IMR-90 (cell line): ENCODE data around the gene FAM171A1. TPM values are rescaled to one million over a fixed set of nuclear protein-coding genes. Genes with fewer than 3 reads are reported as not detected.

Experiments used
- ATAC-seq: fragments of 200-7000 bp; cut with Tn5 transposase; 2 replicates; pipeline ENCODE4 v1.9.1; 2020; ENCODE audit warnings: low read depth, mild to moderate bottlenecking, moderate library complexity
- BruUV-seq: library from RNA; stranded (reverse); fragments of 400-500 nt; replicated peaks from 2 replicates; lab custom pipeline; 2021; lab: Mats Ljungman, UMichigan
- CTCF ChIA-PET: fragments of 300-600 bp; formaldehyde crosslinking; extraction: SDS; loops from one replicate; lab custom pipeline; 2021; ENCODE audit warnings: antibody characterized with exemption; lab: Yijun Ruan, JAX
- POLR2A ChIA-PET: fragments of 300-600 bp; sonication (Branson Sonifier 250); formaldehyde crosslinking; loops from one replicate; lab custom pipeline; 2022; ENCODE audit warnings: antibody characterized with exemption; ENCODE audit not compliant: unreplicated experiment; lab: Charles Lee
- DNase-seq: peaks from one replicate; pipeline ENCODE4 v3.0.0; 2013
- H2AFZ ChIP-seq: replicated peaks from 2 replicates; pipeline ENCODE3; 2013; ENCODE audit warnings: low read length, mild to moderate bottlenecking; ENCODE audit not compliant: poor library complexity
- H2AK5ac ChIP-seq: 2 replicates; pipeline ENCODE4 v1.6.1; 2013; ENCODE audit warnings: low read depth, low read length, inconsistent platforms
- H2AK9ac ChIP-seq: replicated peaks from 2 replicates; pipeline ENCODE3; 2013; ENCODE audit warnings: mild to moderate bottlenecking, low read depth, low read length, moderate library complexity; ENCODE audit not compliant: poor library complexity
- H2BK120ac ChIP-seq: 2 replicates; pipeline ENCODE4 v1.6.1; 2013; ENCODE audit warnings: low read depth, low read length, inconsistent platforms
- H2BK15ac ChIP-seq: 3 replicates; pipeline ENCODE4 v1.6.1; 2013; ENCODE audit warnings: low read depth, low read length, inconsistent platforms
- H2BK20ac ChIP-seq: 2 replicates; pipeline ENCODE4 v1.6.1; 2013; ENCODE audit warnings: low read depth, mild to moderate bottlenecking, inconsistent platforms, low read length, moderate library complexity
- H2BK5ac ChIP-seq: 2 replicates; pipeline ENCODE4 v1.6.1; 2013; ENCODE audit warnings: mild to moderate bottlenecking, low read depth, low read length, inconsistent platforms; ENCODE audit not compliant: poor library complexity, severe bottlenecking
- H3K14ac ChIP-seq: replicated peaks from 2 replicates; pipeline ENCODE4 v1.6.1; 2013; ENCODE audit warnings: low read depth, low read length, inconsistent platforms
- H3K18ac ChIP-seq: 2 replicates; pipeline ENCODE4 v1.6.1; 2013; ENCODE audit warnings: low read depth, low read length, control low read depth
- H3K23ac ChIP-seq: 2 replicates; pipeline ENCODE4 v1.6.1; 2013; ENCODE audit warnings: low read depth, low read length, inconsistent platforms
- H3K27ac ChIP-seq: 2 replicates; pipeline ENCODE4 v1.5.1; 2013; ENCODE audit warnings: mild to moderate bottlenecking, control low read depth, low read length; ENCODE audit not compliant: insufficient read depth
- H3K27me3 ChIP-seq: 2 replicates; pipeline ENCODE4 v1.6.1; 2013; ENCODE audit warnings: low read length; ENCODE audit not compliant: control insufficient read depth, insufficient read depth
- H3K36me3 ChIP-seq: 2 replicates; pipeline ENCODE4 v1.6.1; 2013; ENCODE audit warnings: low read length, mixed read lengths; ENCODE audit not compliant: control insufficient read depth, insufficient read depth
- H3K4ac ChIP-seq: 2 replicates; pipeline ENCODE4 v1.6.1; 2013; ENCODE audit warnings: low read depth, low read length, inconsistent platforms
- H3K4me1 ChIP-seq: 2 replicates; pipeline ENCODE4 v1.6.1; 2013; ENCODE audit warnings: low read length, mixed read lengths; ENCODE audit not compliant: control insufficient read depth, insufficient read depth
- H3K4me2 ChIP-seq: 2 replicates; pipeline ENCODE4 v1.6.1; 2013; ENCODE audit warnings: low read depth, mild to moderate bottlenecking, control low read depth, low read length, moderate library complexity
- H3K4me3 ChIP-seq: 2 replicates; pipeline ENCODE4 v1.5.1; 2013; ENCODE audit warnings: low read depth, mild to moderate bottlenecking, control low read depth, low read length, moderate library complexity; ENCODE audit not compliant: insufficient read depth
- H3K56ac ChIP-seq: 2 replicates; pipeline ENCODE4 v1.6.1; 2013; ENCODE audit warnings: low read length, inconsistent platforms; ENCODE audit not compliant: insufficient read depth; ENCODE audit errors: extremely low read depth
- H3K79me1 ChIP-seq, 2 experiments: 2 replicates each; pipeline ENCODE4 v1.6.1; 2013; ENCODE audit warnings: low read length in 2 of 2, inconsistent platforms in 1 of 2, low read depth in 1 of 2
- H3K9ac ChIP-seq: 2 replicates; pipeline ENCODE4 v1.6.1; 2013; ENCODE audit warnings: low read depth, low read length, control low read depth
- H3K9me1 ChIP-seq: 2 replicates; pipeline ENCODE4 v1.6.1; 2013; ENCODE audit warnings: low read length, inconsistent platforms; ENCODE audit not compliant: insufficient read depth
- H3K9me3 ChIP-seq: 2 replicates; pipeline ENCODE4 v1.6.1; 2013; ENCODE audit warnings: low read length; ENCODE audit not compliant: control insufficient read depth, insufficient read depth
- H4K20me1 ChIP-seq: 2 replicates; pipeline ENCODE4 v1.6.1; 2013; ENCODE audit warnings: low read length, inconsistent platforms; ENCODE audit not compliant: insufficient read depth
- H4K5ac ChIP-seq: 2 replicates; pipeline ENCODE4 v1.6.1; 2013; ENCODE audit warnings: mild to moderate bottlenecking, low read depth, low read length, control low read depth
- H4K8ac ChIP-seq, 2 experiments: 2 replicates each; pipeline ENCODE4 v1.6.1; 2013; ENCODE audit warnings: low read depth in 2 of 2, low read length in 2 of 2, control low read depth in 1 of 2, inconsistent platforms in 1 of 2
- H4K91ac ChIP-seq: 2 replicates; pipeline ENCODE4 v1.6.1; 2013; ENCODE audit warnings: low read depth, low read length, inconsistent platforms; ENCODE audit not compliant: insufficient read depth
- BHLHE40 ChIP-seq: fragments of 150-350 bp; IDR thresholded peaks from 2 replicates; pipeline ENCODE4 v1.6.1; 2016; ENCODE audit warnings: mild to moderate bottlenecking, low read depth, low read length
- CEBPB ChIP-seq: IDR thresholded peaks from 2 replicates; pipeline ENCODE4 v1.6.1; 2012; ENCODE audit warnings: low read depth, low read length, improper control_type of control experiment
- CHD1 ChIP-seq: IDR thresholded peaks from 2 replicates; pipeline ENCODE4 v1.6.1; 2012; ENCODE audit warnings: low read depth, low read length, improper control_type of control experiment
- ELK1 ChIP-seq: fragments of 150-350 bp; IDR thresholded peaks from 2 replicates; pipeline ENCODE4 v1.6.1; 2016; ENCODE audit warnings: low read depth, mild to moderate bottlenecking, low read length, moderate library complexity, borderline replicate concordance
- FOS ChIP-seq: fragments of 150-350 bp; IDR thresholded peaks from 2 replicates; pipeline ENCODE4 v1.6.1; 2016; ENCODE audit warnings: low read depth, low read length
- MAFK ChIP-seq: IDR thresholded peaks from 2 replicates; pipeline ENCODE4 v1.6.1; 2012; ENCODE audit warnings: low read depth, low read length, improper control_type of control experiment
- MAZ ChIP-seq: IDR thresholded peaks from 2 replicates; pipeline ENCODE4 v1.6.1; 2012; ENCODE audit warnings: low read depth, mild to moderate bottlenecking, low read length, improper control_type of control experiment, moderate library complexity, borderline replicate concordance
- MXI1 ChIP-seq: IDR thresholded peaks from 2 replicates; pipeline ENCODE4 v1.6.1; 2012; ENCODE audit warnings: low read depth, mild to moderate bottlenecking, low read length, moderate library complexity, borderline replicate concordance
- NFE2L2 ChIP-seq: fragments of 150-350 bp; IDR thresholded peaks from 2 replicates; pipeline ENCODE4 v1.6.1; 2016; ENCODE audit warnings: low read depth, mild to moderate bottlenecking, low read length
- POLR2A ChIP-seq: IDR thresholded peaks from 2 replicates; pipeline ENCODE4 v1.6.1; 2012; ENCODE audit warnings: mild to moderate bottlenecking, low read depth, low read length
- RAD21 ChIP-seq: IDR thresholded peaks from 2 replicates; pipeline ENCODE4 v1.6.1; 2012; ENCODE audit warnings: low read length, improper control_type of control experiment
- RCOR1 ChIP-seq: IDR thresholded peaks from 2 replicates; pipeline ENCODE4 v1.6.1; 2012; ENCODE audit warnings: mild to moderate bottlenecking, low read length, improper control_type of control experiment; ENCODE audit not compliant: insufficient replicate concordance
- RFX5 ChIP-seq: IDR thresholded peaks from 2 replicates; pipeline ENCODE4 v1.8.0; 2012; ENCODE audit warnings: low read depth, mild to moderate bottlenecking, low read length, moderate library complexity
- SMC3 ChIP-seq: fragments of 150-350 bp; IDR thresholded peaks from 2 replicates; pipeline ENCODE4 v1.6.1; 2016; ENCODE audit warnings: low read depth, mild to moderate bottlenecking, antibody characterized with exemption, low read length, moderate library complexity
- USF2 ChIP-seq: fragments of 150-350 bp; IDR thresholded peaks from 2 replicates; pipeline ENCODE4 v1.6.1; 2017; ENCODE audit warnings: mild to moderate bottlenecking, antibody characterized with exemption, low read length, low read depth
- WGBS, 2 experiments: methylation state at CpG; one replicate each; pipeline versions ENCODE4 v1.1.5 to v1.1.7; 2013; ENCODE audit warnings: missing lambda C conversion rate in 2 of 2; ENCODE audit not compliant: insufficient read length in 1 of 2; ENCODE audit errors: extremely low coverage in 2 of 2; 5-methylcytosine and 5-hydroxymethylcytosine counted together
- dilution Hi-C: fragments of 300-500 bp; cut with HindIII; formaldehyde crosslinking; loops from one replicate; pipeline ENCODE4 v1.14.3; 2018; ENCODE audit warnings: low sequenced_read_pairs; ENCODE audit not compliant: unreplicated experiment
- in situ Hi-C: fragments of 300-500 bp; cut with MboI; formaldehyde crosslinking; loops from 3 replicates; pipeline ENCODE4 v1.14.3; 2019; ENCODE audit warnings: low sequenced_read_pairs, inconsistent platforms, mixed read lengths
- intact Hi-C: fragments of 100-400 bp; cut with micrococcal nuclease; formaldehyde crosslinking; loops from 2 replicates; pipeline ENCODE4 v1.10.0; 2022
- polyA plus RNA-seq, 3 experiments: library from polyadenylated mRNA; depleted of rRNA; stranded (reverse); fragments of >200 nt; gene quantifications; 2 replicates each; pipeline ENCODE4 v1.2.3, GENCODE V29; 2012; ENCODE audit warnings: low replicate concordance in 1 of 3
- total RNA-seq: library from RNA; depleted of rRNA; stranded (reverse); fragments of >200 nt; gene quantifications from 2 replicates; pipeline ENCODE4 v1.2.3, GENCODE V29; 2012
- TF ChIP-seq, protein P1 (sequence below): conservative IDR thresholded peaks from 2 replicates; pipeline ENCODE4 v1.5.1; 2012; ENCODE audit warnings: mild to moderate bottlenecking, low read depth, low read length, improper control_type of control experiment

Gene FAM171A1
- total and polyA plus RNA-seq, 2 of the 4 experiments (the other 2 are of a cell fraction), result 20.3 to 30.6 TPM

DNA sequence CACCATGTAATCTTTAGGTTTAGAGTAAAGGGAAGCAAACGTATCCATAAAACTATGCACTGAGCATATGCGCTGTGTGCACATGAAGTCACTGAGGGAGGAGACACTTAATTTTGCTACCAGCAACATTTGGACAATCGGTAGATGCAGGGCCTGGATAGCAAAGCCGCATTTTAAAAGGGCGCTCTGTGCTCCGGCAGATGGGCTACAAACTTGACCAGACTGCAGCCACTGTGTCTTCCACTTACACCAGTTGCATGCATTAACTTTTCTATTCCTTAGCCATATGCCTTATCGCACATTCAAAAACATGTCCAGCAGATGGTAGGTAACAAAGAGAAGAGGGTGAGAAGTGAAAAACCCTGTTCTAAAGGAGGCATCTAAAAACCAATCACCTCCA is 18.3 kb downstream of the FAM171A1 start:
- no peak overlapping the region for H2AFZ ChIP-seq
- in situ Hi-C loops, result no loop called here
- TF ChIP-seq POLR2A, result no peak
- TF ChIP-seq RFX5, result no peak
- no peak for TF ChIP-seq MAFK
- TF ChIP-seq MAZ, result no peak
- TF ChIP-seq ELK1, result no peak
- no peak for TF ChIP-seq CHD1
- no peak for TF ChIP-seq FOS
- TF ChIP-seq CEBPB, result no peak
- no peak for TF ChIP-seq MXI1
- no peak for TF ChIP-seq SMC3
- TF ChIP-seq, protein P1, sequence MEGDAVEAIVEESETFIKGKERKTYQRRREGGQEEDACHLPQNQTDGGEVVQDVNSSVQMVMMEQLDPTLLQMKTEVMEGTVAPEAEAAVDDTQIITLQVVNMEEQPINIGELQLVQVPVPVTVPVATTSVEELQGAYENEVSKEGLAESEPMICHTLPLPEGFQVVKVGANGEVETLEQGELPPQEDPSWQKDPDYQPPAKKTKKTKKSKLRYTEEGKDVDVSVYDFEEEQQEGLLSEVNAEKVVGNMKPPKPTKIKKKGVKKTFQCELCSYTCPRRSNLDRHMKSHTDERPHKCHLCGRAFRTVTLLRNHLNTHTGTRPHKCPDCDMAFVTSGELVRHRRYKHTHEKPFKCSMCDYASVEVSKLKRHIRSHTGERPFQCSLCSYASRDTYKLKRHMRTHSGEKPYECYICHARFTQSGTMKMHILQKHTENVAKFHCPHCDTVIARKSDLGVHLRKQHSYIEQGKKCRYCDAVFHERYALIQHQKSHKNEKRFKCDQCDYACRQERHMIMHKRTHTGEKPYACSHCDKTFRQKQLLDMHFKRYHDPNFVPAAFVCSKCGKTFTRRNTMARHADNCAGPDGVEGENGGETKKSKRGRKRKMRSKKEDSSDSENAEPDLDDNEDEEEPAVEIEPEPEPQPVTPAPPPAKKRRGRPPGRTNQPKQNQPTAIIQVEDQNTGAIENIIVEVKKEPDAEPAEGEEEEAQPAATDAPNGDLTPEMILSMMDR, result no peak
- TF ChIP-seq NFE2L2, result no peak
- no peak for TF ChIP-seq RAD21
- no peak for TF ChIP-seq RCOR1
- TF ChIP-seq USF2, result no peak
- no peak for TF ChIP-seq BHLHE40
- H4K5ac ChIP-seq, result no peak overlapping the region
- H3K18ac ChIP-seq, result no peak overlapping the region
- no peak overlapping the region for H2AK9ac ChIP-seq
- DNase-seq, result no peak
- no peak overlapping the region for H3K56ac ChIP-seq
- H3K27ac ChIP-seq, result no peak overlapping the region
- peaks cover 8 to 33% of the 10 kb centered on the region in 2 experiments; a peak in 2 of 4 replicates for H3K79me1 ChIP-seq
- ChIA-PET POLR2A (no interaction called here), CTCF (no interaction called here)
- H3K4me3 ChIP-seq, result no peak overlapping the region
- H3K4me1 ChIP-seq, result peaks cover 1% of the 10 kb centered on the region; the same call in 1 of the 2 replicates
- ATAC-seq, result no peak
- no peaks in the 10 kb centered on the region for H3K9me3 ChIP-seq
- no peaks in the 10 kb centered on the region for H3K27me3 ChIP-seq
- dilution Hi-C loops, result no loop called here
- no peak overlapping the region for H2BK15ac ChIP-seq
- no peak overlapping the region for H2AK5ac ChIP-seq
- intact Hi-C loops, result loop anchor here (1.0 kb wide), 1 partner anchor 47 kb away; no protein-coding TSS in a partner anchor
- no peaks in the 10 kb centered on the region for H3K36me3 ChIP-seq
- H3K4me2 ChIP-seq, result no peak overlapping the region
- no peak overlapping the region for H3K9ac ChIP-seq
- no peak overlapping the region for H2BK20ac ChIP-seq
- no peak overlapping the region for H4K8ac ChIP-seq
- 0 out of 2 replicates have a peak, but pooled peaks cover 3% of the 10 kb centered on the region for H3K9me1 ChIP-seq
- no TSS peak for BruUV-seq
- no peak overlapping the region for H3K23ac ChIP-seq
- no peak overlapping the region for H4K91ac ChIP-seq
- H3K14ac ChIP-seq, result no peak overlapping the region
- H2BK120ac ChIP-seq, result no peak overlapping the region
- H2BK5ac ChIP-seq, result no peak overlapping the region
- H4K20me1 ChIP-seq, result peaks cover 6% of the 10 kb centered on the region; the same call in 1 of the 2 replicates
- no peak overlapping the region for H3K4ac ChIP-seq
- WGBS, 2 experiments, result 93% methylated on average over 5 of the region's 7 CpGs; no CpG with 5 or more reads in 1 of the 2 experiments
